HepG2 (cell line): Measurements from ENCODE around the gene LLGL2. TPM values are rescaled to one million over a fixed set of nuclear protein-coding genes. Genes with fewer than 3 reads are reported as not detected.

ENCODE experiments used
- ARNT ChIP-seq: fragments of 450-650 bp; IDR thresholded peaks from 2 replicates; pipeline ENCODE4 v1.6.1; 2017
- CENPX ChIP-seq: sonication (generic); formaldehyde crosslinking; IDR thresholded peaks from 2 replicates; pipeline ENCODE4 v1.9.0; 2021; ENCODE audit warnings: mild to moderate bottlenecking, missing genetic modification reagents, moderate library complexity
- DMTF1 ChIP-seq: sonication (generic); formaldehyde crosslinking; IDR thresholded peaks from 2 replicates; pipeline ENCODE4 v1.4.0; 2020; ENCODE audit warnings: mild to moderate bottlenecking, missing genetic modification reagents
- EEA1 ChIP-seq: sonication (generic); formaldehyde crosslinking; IDR thresholded peaks from 2 replicates; pipeline ENCODE4 v1.5.1; 2020; ENCODE audit warnings: mild to moderate bottlenecking, missing genetic modification reagents, borderline replicate concordance
- KLF6 ChIP-seq: IDR thresholded peaks from 2 replicates; pipeline ENCODE4 v1.8.0; 2016; ENCODE audit warnings: missing biosample characterization, missing genetic modification reagents
- NCOA2 ChIP-seq: sonication (generic); formaldehyde crosslinking; IDR thresholded peaks from 2 replicates; pipeline ENCODE4 v1.8.0; 2022; ENCODE audit warnings: inconsistent platforms
- REXO4 ChIP-seq: sonication (generic); formaldehyde crosslinking; IDR thresholded peaks from 2 replicates; pipeline ENCODE4 v1.8.0; 2022; ENCODE audit warnings: missing genetic modification reagents, mild to moderate bottlenecking, borderline replicate concordance
- ZBTB40 ChIP-seq, 2 experiments: fragments of 450-650 bp in 1 of 2; sonication (generic) in 1 of 2; formaldehyde crosslinking in 1 of 2; IDR thresholded peaks; 2 replicates each; pipeline versions ENCODE4 v1.6.1 to v1.8.0; 2016 to 2022; ENCODE audit warnings: antibody characterized with exemption in 1 of 2, mild to moderate bottlenecking in 1 of 2, missing genetic modification reagents in 1 of 2
- ZBTB8A ChIP-seq: sonication (generic); formaldehyde crosslinking; IDR thresholded peaks from 2 replicates; pipeline ENCODE4 v1.4.0; 2020; ENCODE audit warnings: mild to moderate bottlenecking, low read depth, missing genetic modification reagents, borderline replicate concordance
- ZNF230 ChIP-seq: sonication (generic); formaldehyde crosslinking; IDR thresholded peaks from 2 replicates; pipeline ENCODE4 v1.4.0; 2020; ENCODE audit warnings: mild to moderate bottlenecking, missing genetic modification reagents
- ZSCAN22 ChIP-seq: sonication (generic); formaldehyde crosslinking; IDR thresholded peaks from 2 replicates; pipeline ENCODE4 v1.4.0; 2020; ENCODE audit warnings: mild to moderate bottlenecking, missing genetic modification reagents
- polyA plus RNA-seq, 8 experiments: library from polyadenylated mRNA; depleted of rRNA in 3 of 8; stranded (reverse) in 7 of 8; unstranded in 1 of 8; fragments of >200 nt; fragmentation: Illumina TruSeq in 4 of 8; extraction: Trizol in 4 of 8; gene quantifications; 2 replicates each; pipeline versions ENCODE4 v1.2.1 to v1.2.3, GENCODE V29; 2011 to 2016; ENCODE audit warnings: low read depth in 4 of 8, missing spikeins in 1 of 8, mixed read lengths in 1 of 8; ENCODE audit not compliant: insufficient read depth in 1 of 8
- total RNA-seq, 5 experiments: library from RNA; depleted of rRNA; stranded (reverse); fragments of >200 nt; fragmentation: Illumina TruSeq; extraction: Trizol; gene quantifications; 2 replicates each; pipeline ENCODE4 v1.2.3, GENCODE V29; 2016; ENCODE audit warnings: low read depth in 1 of 5
- TF ChIP-seq, protein P1 (sequence below): sonication (generic); formaldehyde crosslinking; conservative IDR thresholded peaks from 2 replicates; pipeline ENCODE4 v1.4.0; 2020; ENCODE audit warnings: missing genetic modification reagents
- TF ChIP-seq, protein P2 (sequence below): sonication (generic); formaldehyde crosslinking; IDR thresholded peaks from 2 replicates; pipeline ENCODE4 v1.9.0; 2021; ENCODE audit warnings: missing genetic modification reagents, borderline replicate concordance

Gene LLGL2
- total and polyA plus RNA-seq, 2 of the 13 experiments (the other 11 are each of a cell fraction or from before 2014, with no cell fraction given): 83.0 to 86.7 TPM

GRCh38 chr17:75557075-75557851 lies 31.8 kb downstream of the LLGL2 start (continued):
- TF ChIP-seq ZBTB40 (IDR thresholded peaks at IDR 0.05) (no peak), ZBTB40 (CRISPR knock-in tag; IDR thresholded peaks at IDR 0.05) (no peak; the same call in 1 of the 2 replicates), ZSCAN22 (CRISPR knock-in tag) (no peak; the same call in 1 of the 2 replicates), REXO4 (no peak), CENPX (no peak), NCOA2 (CRISPR knock-in tag) (peak; percentile 85), ARNT (no peak), DMTF1 (CRISPR knock-in tag) (no peak; the same call in 1 of the 2 replicates), EEA1 (CRISPR knock-in tag) (0 out of 2 replicates have a peak, but pooled peaks have one; percentile 31), ZBTB8A (CRISPR knock-in tag) (no peak), ZNF230 (CRISPR knock-in tag) (no peak), KLF6 (CRISPR knock-in tag) (peak; percentile 70; the same call in 1 of the 2 replicates)
- TF ChIP-seq, protein P1, sequence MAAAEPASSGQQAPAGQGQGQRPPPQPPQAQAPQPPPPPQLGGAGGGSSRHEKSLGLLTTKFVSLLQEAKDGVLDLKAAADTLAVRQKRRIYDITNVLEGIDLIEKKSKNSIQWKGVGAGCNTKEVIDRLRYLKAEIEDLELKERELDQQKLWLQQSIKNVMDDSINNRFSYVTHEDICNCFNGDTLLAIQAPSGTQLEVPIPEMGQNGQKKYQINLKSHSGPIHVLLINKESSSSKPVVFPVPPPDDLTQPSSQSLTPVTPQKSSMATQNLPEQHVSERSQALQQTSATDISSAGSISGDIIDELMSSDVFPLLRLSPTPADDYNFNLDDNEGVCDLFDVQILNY: no peak; the same call in 1 of the 2 replicates
- TF ChIP-seq, protein P2, sequence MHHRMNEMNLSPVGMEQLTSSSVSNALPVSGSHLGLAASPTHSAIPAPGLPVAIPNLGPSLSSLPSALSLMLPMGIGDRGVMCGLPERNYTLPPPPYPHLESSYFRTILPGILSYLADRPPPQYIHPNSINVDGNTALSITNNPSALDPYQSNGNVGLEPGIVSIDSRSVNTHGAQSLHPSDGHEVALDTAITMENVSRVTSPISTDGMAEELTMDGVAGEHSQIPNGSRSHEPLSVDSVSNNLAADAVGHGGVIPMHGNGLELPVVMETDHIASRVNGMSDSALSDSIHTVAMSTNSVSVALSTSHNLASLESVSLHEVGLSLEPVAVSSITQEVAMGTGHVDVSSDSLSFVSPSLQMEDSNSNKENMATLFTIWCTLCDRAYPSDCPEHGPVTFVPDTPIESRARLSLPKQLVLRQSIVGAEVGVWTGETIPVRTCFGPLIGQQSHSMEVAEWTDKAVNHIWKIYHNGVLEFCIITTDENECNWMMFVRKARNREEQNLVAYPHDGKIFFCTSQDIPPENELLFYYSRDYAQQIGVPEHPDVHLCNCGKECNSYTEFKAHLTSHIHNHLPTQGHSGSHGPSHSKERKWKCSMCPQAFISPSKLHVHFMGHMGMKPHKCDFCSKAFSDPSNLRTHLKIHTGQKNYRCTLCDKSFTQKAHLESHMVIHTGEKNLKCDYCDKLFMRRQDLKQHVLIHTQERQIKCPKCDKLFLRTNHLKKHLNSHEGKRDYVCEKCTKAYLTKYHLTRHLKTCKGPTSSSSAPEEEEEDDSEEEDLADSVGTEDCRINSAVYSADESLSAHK (CRISPR knock-in tag): no peak
